DOHH2 (cell line): ENCODE results near the gene STPG3.

ENCODE experiments used
- H3F3A ChIP-seq: fragments of 200-600 bp; sonication (generic), shearing (Covaris generic); 2 replicates; pipeline ENCODE4 v1.6.0; 2016; ENCODE audit warnings: antibody characterized with exemption, mild to moderate bottlenecking; ENCODE audit not compliant: control insufficient read depth, insufficient read depth
- H3K27ac ChIP-seq: fragments of 200-600 bp; sonication (generic); 2 replicates; pipeline ENCODE4 v1.5.1; 2014; ENCODE audit warnings: low read depth, mild to moderate bottlenecking, low read length, moderate library complexity
- H3K27me3 ChIP-seq: fragments of 200-600 bp; sonication (generic); 2 replicates; pipeline ENCODE4 v1.6.1; 2014; ENCODE audit warnings: mild to moderate bottlenecking, low read length, mixed read lengths; ENCODE audit not compliant: control insufficient read depth
- H3K36me3 ChIP-seq: fragments of 200-600 bp; sonication (generic); 2 replicates; pipeline ENCODE4 v1.6.1; 2014; ENCODE audit warnings: mild to moderate bottlenecking, low read length, moderate library complexity, mixed read lengths; ENCODE audit not compliant: control insufficient read depth
- H3K4me1 ChIP-seq: fragments of 200-600 bp; sonication (generic); 2 replicates; pipeline ENCODE4 v1.6.1; 2014; ENCODE audit warnings: mild to moderate bottlenecking, low read length, mixed read lengths; ENCODE audit not compliant: control insufficient read depth
- H3K4me2 ChIP-seq: fragments of 200-600 bp; sonication (generic); 2 replicates; pipeline ENCODE4 v1.6.0; 2014; ENCODE audit warnings: mild to moderate bottlenecking, low read length, moderate library complexity
- H3K4me3 ChIP-seq: fragments of 200-600 bp; sonication (generic); 2 replicates; pipeline ENCODE4 v1.5.1; 2014; ENCODE audit warnings: mild to moderate bottlenecking, low read length, mixed read lengths
- H3K79me2 ChIP-seq: fragments of 200-600 bp; sonication (generic); 2 replicates; pipeline ENCODE4 v1.6.1; 2014; ENCODE audit warnings: mild to moderate bottlenecking, low read length, mixed read lengths; ENCODE audit not compliant: control insufficient read depth
- H3K9me2 ChIP-seq: fragments of 200-600 bp; sonication (generic); replicated peaks from 2 replicates; pipeline ENCODE4 v1.6.1; 2014; ENCODE audit warnings: mild to moderate bottlenecking, low read length, mixed read lengths; ENCODE audit not compliant: control insufficient read depth
- H3K9me3 ChIP-seq: fragments of 200-600 bp; sonication (generic); 2 replicates; pipeline ENCODE4 v1.6.1; 2014; ENCODE audit warnings: antibody characterized with exemption, low read length, mixed read lengths; ENCODE audit not compliant: control insufficient read depth, insufficient read depth
- H4K20me1 ChIP-seq: fragments of 200-600 bp; sonication (generic); 2 replicates; pipeline ENCODE4 v1.6.0; 2014; ENCODE audit warnings: low read depth, mild to moderate bottlenecking, antibody characterized with exemption, low read length, moderate library complexity; ENCODE audit not compliant: control insufficient read depth, insufficient read depth
- CTCF ChIP-seq: fragments of 200-600 bp; sonication (generic); IDR thresholded peaks from one replicate; pipeline ENCODE4 v1.5.1; 2014; ENCODE audit warnings: antibody characterized with exemption, mild to moderate bottlenecking, low read depth, low read length; ENCODE audit not compliant: poor library complexity, severe bottlenecking
- EZH2phosphoT487 ChIP-seq: fragments of 200-600 bp; sonication (generic); IDR thresholded peaks from 2 replicates; pipeline ENCODE4 v1.6.1; 2017; ENCODE audit warnings: borderline replicate concordance, mild to moderate bottlenecking, antibody characterized with exemption, low read length, moderate library complexity, mixed read lengths

The STPG3 gene

DNA sequence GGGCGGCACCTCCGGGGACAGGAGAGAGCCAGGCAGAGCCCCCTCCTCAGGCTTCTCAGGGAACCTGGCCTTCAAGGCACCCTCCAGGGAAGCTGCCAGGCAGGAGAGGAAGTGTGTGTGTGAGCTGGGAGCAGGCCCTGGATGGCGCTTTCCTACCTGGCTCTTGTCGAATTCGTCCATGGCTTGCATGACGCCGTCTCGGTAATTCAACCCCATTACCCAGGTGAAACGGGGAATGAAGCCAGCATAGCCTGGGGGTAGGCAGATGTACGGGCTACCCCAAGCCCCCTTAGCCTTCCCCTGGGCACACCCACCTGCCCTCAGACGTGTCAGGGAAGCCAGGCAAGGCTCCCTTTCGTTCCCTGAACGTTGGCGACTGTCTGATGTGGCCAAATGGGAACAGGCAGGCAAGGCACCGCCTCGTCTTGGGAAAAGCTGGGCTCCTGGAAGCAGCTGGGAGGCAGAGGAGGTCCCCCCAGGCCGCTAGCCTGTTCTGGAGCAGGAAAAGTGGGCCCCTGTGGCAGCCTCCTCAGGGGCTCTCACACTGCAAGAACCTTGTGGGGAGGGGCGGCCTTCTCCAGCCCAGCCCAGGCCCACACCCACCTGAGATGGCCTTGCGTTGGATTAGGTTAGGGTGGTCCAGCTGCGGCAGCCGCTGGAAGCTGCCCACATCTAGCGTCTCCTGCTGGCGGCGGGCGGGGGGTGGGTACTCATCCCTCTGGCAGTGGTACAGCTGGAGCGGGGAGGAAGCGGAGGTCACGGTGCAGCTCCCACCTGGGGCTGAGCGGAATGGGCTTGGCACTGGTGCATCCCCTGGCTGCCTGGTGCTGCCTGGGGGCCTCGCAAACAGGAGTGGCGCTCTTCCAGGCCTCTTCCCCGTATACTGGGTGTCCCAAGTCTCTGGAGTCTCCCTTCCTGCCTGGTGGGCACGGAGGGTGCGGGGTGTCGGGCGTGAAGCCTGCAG, 6.3 kb upstream of the STPG3 start:
- Histone ChIP-seq H3K4me2 (no peak overlapping the region), H3K79me2 (peaks cover 23% of the 10 kb centered on the region), H3F3A (peaks cover 12% of the 10 kb centered on the region), H3K36me3 (peaks cover 26% of the 10 kb centered on the region), H3K27me3 (no peaks in the 10 kb centered on the region), H3K27ac (no peak overlapping the region), H3K9me2 (no peaks in the 10 kb centered on the region), H3K4me1 (peaks cover 36% of the 10 kb centered on the region), H3K9me3 (no peaks in the 10 kb centered on the region), H3K4me3 (no peak overlapping the region), H4K20me1 (peaks cover 21% of the 10 kb centered on the region)
- TF ChIP-seq CTCF (no peak), EZH2phosphoT487 (no peak)

DNA sequence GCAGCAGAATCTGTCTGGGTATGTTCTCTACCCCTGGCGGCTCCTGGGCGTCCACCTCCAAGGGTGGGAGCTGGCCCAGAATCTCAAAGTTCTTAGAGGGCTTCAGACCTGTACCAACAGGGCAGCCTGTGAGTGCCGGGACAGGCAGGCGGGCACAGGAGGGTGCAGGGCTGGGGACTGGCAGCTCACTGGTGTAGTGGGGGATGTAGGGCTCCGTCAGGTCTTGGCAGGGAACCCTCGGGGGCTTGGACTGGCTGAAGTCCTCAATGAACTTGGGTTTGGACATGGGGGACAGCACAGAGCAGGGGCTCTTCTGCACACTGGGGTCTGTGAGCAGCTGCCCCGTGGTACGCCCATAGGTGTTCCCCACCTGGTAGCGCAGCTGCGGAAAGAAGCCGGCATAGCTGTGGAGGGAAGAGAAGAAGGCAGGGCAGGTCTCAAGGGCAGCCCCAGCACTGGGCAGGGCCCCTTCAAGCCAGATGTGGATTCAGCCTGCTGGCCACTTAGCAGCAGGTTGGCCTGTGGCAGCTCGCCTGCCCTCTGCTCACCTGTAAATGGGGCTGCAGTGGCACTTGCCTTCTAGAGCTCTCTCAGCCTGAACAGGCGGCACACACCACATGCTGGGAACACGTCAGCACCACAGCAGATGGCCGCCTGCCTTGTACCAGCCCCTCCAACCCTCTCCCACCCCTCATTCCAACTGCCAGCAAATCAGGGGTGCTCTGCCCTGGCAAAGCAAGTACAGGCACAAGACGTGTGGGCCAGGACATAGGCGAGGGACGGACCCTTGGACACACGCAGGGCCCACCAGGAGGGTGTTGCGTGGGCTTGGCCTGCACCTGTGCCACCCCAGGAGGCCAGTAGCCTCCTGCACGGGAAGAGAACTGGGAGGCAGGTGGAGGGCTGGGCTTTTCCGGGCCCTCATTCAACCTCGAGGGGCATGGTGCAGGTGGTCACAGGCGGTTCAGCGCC, 5.3 kb upstream of the STPG3 start:
- Histone ChIP-seq H3K9me3 (no peaks in the 10 kb centered on the region), H3K4me3 (no peak overlapping the region), H3F3A (peaks cover 12% of the 10 kb centered on the region), H3K4me2 (no peak overlapping the region), H4K20me1 (peaks cover 21% of the 10 kb centered on the region), H3K36me3 (peaks cover 26% of the 10 kb centered on the region), H3K27ac (no peak overlapping the region), H3K4me1 (peaks cover 36% of the 10 kb centered on the region), H3K9me2 (no peaks in the 10 kb centered on the region), H3K27me3 (no peaks in the 10 kb centered on the region), H3K79me2 (peaks cover 19% of the 10 kb centered on the region)
- no peak for TF ChIP-seq CTCF
- no peak for TF ChIP-seq EZH2phosphoT487

DNA sequence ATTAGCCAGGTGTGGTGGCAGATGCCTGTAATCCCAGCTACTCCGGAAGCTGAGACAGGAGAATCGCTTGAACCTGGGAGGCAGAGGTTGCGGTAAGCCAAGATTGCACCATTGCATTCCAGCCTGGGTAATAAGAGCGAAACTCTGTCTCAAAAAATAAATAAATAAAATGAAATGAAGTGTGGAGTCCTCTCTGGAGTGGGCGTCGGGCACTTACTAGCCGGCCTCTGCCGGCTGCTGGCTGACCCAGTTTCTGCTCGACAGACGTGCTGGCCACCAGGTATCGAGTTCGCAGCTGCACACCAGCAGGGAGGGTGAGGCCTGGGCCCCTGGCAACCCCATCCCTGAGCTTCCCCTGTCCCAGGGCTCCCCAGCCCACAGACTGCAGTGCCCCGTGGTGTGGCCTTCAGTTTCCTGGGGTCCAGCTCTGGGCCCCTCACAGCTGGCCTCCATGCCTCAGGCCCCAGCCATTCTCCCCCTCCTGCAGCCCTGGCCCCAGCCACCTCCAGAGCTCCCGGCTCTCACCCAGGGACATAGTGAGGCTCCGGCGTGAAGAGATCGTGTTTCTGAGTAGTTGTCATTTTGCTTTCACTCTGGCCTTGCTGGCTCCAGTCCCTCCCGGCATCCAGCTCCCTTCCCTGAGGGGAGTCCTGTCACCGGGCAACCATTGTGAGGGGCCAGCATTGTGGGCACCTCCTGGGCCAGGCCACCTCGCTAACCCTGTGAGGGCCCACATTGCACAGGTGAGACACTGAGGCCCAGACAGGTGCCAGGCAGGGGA, 3.8 kb upstream of the STPG3 start:
- Histone ChIP-seq H3K27me3 (no peaks in the 10 kb centered on the region), H3K4me1 (peaks cover 37% of the 10 kb centered on the region), H3F3A (peaks cover 6% of the 10 kb centered on the region; the same call in 1 of the 2 replicates), H3K9me2 (no peaks in the 10 kb centered on the region), H3K9me3 (no peaks in the 10 kb centered on the region), H3K4me3 (no peak overlapping the region), H3K36me3 (peaks cover 18% of the 10 kb centered on the region), H3K27ac (no peak overlapping the region), H3K79me2 (peaks cover 8% of the 10 kb centered on the region), H4K20me1 (peaks cover 14% of the 10 kb centered on the region), H3K4me2 (no peak overlapping the region)
- TF ChIP-seq CTCF (no peak), EZH2phosphoT487 (no peak)
